ENCODE data around the gene LEMD1.
"Not testable (repeated sequence)": the region's sequence is repeated elsewhere in the genome, so short reads cannot be mapped to it uniquely, and the experiment has no call there.

Gene LEMD1

DNA sequence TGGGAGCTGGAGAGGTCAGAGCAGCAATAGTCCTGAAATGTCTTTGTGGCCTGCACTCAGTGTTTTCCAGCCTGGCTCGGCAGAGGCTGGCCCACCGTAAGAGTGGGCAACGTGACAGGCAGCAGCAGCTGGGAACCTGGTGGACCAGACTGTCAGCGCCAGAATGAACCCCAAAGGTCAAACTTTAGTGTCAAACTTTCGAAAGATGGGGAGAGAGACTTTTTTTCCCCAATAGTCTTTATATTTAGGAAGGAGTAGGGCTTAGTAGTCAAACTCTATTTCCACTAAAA lies 23.7 kb upstream of the LEMD1 start:
- DNase-seq = no peak

DNA sequence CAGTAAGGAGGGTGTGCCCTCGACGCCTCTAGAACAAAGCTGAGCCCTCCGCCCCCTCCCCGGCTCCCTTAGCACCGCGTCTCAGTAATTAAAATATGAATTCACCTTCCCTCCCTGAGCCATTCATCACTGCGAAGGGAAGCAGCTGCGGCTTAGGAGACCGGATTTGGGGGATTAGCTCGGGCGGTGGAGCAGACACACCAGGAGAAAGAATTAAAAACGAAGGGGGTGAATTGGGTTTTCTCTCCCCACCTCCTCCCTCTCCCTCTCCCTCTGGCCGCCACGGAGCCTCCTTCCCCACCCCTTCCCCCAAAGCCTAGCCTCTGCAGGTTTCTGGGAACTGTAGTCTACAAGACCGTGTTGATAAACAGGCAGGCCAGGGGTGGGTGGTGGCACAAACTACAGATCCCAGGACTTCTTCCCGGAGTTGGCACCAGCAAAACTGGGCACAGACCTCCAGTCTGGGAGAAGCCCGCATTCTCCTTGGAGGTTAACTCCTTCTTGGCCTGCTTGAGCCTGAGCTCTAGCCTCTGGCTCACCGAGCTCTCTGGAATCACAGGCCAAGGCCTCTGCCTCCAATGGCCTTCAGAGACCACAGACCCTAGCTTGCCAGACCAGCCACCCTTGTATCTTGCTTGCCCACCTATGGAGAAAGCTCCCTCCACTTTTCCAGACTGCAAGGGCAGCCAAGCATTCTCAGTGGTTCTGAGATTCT lies 23.2 kb upstream of the LEMD1 start:
- DNase-seq = no peak

DNA sequence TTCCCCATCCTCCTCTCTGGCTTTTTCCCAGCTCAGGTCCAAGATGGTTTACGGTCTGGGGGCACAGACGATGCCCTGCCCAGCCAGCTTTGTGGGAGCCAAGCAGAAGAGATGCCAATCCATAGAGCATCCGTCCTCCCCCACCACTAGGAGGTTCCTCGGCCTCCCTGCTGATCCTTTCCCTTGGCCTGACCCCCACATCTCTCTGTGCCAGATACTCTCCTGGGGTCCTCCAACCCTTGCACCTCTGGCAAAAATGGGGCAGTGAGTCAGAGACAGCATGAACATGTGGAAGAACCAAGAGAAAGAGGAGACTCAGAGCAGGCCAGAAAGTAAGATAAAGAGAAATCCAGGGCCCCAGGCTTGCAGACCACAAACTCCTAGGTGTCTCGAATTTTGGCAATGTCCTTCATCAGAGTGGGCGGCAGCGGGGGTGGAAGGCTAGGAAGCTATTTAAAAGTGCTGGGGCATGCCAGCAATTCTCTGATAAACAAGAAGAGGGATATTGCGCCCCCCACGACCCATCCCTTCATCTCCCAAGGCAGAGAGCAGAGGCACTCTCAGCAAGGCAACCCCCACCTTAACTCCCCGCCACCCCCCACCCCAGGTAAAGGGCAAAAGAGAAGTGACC lies 22.6 kb upstream of the LEMD1 start:
- no peak for DNase-seq

DNA sequence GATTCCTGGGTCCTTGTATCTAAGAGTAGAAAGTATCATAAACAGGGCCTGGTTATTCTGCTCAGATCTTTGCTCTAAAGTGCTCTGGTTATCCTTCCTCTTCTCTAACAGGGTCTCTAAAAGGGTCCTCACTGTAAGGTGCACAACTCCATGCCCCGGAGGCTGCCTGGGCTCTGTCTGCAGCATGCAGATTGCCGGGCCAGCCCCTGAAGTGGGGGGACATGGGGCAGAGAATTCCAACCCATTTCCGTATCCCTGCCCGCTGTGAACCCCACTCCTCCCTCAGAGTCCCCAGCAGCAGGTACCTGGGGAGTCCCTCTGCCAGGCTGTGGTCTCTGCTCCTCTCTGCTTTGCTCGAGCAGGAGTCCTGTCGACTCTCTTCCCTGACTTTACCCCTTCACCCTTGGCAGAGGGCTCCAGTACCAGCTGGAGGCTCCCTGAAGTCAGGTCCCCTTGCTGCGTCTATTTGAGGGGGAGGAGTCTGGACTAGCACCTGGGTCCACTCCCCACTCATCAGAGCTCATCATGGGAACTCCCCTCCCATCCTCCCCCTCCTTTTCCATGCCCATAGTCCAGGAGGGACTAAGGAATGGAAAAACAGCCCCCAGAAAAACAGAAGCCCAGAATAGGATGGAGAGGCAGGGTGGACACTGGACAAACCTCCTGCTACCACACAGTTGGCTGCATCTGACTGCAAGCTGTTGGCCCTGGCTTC lies 21.9 kb upstream of the LEMD1 start:
- no peak for DNase-seq

DNA sequence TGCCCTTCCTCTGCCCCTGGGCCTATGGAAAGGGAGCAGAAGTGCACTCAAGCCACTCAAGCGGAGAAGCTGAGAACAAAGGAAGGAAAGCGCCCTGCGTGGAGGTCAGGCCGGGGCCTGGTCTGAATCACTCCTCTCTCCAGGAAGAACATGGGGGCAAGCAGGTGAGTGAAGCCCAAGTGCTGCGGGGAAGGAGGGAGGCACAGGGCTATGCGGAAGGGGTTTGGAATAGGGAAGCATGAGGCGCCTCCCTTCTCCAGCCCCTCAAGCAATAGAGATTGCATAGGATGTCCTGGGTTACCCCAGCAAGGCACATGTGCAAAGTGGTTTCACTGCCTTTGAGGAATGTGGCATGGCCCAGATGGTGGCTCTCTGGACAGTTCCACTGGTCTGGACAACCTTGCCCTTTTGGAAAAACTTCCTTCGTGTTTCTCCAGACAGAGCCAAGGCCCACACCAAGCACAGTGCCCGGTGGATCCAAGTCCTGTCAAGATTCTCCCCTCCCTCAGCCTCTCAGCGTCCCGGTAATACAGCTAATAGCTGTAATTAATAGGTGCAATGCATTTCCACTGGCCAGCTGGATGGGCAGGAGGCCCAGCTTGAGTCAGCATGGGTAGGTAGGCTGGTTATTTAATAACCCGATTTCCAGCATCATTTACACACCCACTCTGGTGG lies 20.3 kb upstream of the LEMD1 start:
- no peak for DNase-seq

DNA sequence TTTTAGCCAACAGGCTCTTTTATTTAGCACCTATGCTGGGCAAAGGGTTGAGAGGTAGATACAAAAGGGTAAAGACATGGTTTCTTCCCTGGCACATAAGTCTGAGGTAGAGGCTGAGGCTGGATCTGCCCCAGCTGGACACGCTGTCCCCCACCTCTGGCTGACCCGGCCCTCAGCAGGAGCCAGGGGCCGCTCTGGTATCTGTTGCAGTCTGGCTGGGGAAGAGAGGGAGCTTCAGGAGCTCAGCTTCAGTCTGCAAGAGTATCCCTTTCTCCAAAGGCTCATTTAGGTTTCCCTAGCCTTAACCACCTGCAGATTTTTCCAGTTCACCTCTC lies 19.8 kb upstream of the LEMD1 start:
- DNase-seq = no peak

DNA sequence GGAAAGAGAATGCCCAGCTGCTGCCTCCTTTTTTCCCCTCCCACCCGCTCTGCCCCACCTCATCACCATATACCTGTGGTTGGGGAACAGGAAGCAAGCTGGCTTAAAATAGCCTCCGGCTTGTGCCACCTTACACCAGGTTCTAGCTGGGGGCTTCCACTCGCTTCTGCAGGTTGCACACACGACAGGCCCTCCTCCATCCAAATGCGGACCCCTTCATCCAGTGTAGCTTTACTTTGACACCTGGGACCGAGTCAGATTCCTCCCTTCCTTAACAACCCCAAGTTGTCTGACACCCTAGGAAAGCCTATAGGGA lies 19.4 kb upstream of the LEMD1 start:
- no peak for DNase-seq

DNA sequence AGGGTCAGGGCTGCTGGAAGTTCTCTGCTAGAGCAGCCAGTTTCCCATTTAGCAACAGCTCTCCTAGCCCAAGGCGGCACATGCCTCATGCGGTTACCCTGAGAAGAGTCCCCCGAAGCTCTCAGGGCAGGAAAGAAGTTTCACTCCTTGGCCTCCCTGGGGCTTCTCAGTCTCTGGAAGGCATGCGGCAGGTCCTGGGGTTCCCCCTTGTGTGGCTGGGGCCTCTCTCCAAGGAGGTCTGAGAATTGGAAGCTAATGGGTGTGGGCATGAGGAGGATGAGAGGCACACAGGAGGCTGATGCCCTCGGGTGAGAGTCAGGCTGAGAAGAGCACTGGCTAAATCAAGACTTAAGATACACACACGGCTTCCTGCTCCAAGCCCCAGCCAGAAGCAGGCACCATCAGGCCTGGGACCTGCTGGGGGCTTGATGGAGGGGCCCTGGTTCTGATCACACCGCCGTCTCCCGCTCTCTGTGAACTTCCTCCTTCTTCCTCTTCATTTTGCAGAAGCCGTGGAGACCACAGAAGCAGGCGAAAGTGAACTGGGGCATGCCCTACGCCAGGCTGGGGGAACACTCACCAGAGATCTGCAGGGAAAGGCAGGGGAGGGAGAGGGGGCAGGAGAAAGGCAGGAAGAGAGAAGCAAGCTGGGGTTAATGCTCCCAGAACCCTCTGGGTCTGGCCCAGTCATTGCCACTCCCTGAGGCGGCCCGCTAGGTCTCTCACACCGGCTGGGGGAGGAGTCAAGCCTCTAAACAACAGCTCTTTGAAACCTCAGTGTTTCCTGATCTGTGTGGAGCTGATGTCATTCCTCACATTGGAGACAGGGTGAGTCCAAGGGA lies 18.8 kb upstream of the LEMD1 start:
- peak; percentile 61 for DNase-seq

DNA sequence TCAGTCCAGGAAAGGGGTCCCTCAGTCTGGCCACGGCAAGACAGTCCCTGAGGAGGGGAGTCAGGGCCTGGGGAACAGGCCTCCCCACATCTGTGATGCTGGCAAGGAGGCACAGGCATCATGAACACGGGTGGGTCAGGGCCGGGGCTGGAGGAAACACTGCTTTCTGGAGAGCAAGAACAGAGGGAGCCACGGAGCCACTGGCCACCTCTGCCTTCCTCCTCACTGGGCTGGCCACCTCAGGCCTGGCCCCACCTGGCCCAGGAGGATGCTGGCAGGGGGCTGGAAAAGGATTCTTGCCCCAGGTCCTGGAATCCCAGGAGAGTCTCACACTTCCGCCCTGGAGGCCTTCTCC lies 18.2 kb upstream of the LEMD1 start:
- DNase-seq = no peak

DNA sequence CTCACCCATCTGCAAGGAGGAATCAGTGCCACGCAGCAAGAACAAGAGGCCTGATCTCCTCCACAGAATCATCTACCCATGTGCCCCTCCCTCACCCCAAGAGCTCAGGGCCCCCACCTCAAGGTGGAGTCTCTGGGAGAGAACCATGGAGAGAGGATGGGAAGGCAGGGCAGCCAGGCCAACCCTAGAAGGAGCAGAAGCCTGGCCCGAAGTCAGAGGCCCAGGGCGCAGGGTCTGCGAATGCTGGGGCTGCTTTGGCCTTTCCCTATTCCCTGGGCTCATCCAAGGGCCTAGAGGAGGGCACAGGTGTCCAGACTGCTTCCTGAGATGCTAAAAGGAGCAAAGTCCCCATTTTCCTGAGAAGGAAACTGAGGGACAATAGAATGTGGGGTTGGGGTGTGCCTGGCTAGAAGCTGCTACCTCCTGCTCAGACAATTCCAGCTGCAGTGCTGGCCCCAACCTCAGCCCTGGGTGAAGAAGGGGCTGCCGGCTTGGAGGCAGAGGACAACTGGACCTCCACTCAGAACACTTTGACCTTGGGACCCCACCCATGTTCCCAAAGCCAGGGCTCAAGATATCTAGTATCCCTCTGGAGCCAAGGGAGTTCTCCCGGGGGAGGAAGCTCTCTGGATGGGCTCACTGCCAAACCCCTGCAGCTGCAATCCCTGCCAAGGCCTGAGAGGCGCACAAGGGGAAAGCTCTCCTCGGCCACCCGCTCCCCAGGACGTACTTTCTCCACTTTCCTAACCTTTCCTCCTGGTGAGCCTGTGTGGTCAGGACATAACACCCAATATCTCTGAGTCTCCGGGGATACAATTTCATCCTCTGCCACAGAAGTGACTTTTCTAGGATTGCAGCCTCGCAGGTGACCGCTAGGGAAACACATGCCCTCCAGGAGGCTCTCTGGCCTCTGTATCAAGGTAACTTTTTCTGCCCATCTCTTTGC lies 16.6 kb upstream of the LEMD1 start:
- no peak for DNase-seq

DNA sequence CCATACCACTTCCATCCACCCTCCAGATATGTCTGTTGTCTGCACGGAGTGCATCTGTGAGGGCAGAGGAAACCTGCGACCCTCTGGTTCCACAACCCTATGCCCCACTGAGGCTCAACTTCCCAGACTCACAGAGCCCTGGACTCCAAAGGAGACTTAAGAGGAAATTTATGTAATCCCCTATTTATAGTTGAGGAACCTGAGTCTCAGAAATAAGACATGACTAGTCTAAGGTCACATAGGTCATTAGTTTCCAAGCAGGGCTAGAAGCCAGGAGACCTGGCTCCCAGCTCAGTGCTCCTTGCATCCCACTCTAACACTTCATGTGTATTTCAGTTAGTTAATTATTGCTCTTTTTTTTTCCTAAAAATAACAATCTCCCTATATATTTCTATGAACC lies 15.7 kb upstream of the LEMD1 start:
- DNase-seq = no peak

DNA sequence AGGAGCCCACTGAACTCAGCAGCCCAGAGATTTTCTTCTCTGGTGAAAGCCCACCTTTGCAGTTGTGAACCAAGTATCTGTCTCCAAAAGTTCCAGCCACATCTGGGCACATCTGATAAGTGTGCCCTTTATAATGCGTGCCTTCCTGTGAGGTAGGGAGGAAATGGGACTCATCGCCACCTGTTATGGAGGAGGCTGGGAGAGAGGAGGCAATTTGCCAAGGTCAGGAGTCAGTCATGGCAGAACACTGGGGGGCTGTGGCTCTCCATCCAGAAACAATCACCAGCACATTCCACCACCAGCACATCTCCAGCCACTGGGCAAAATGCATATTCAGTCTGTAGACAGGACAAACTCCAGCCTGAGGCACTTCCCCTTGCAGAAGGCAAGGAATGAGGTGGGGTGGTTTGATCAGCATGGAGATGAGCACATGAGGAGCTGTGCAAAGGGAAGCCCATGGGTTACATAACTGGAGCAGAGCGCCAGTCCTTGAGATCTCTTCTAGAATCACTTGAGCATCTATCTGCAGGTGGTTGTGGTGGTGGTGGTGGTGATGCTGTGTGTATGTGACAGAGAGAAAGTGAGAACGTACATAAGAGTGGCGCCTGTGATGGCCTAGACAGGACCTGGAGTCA lies 15.0 kb upstream of the LEMD1 start:
- no peak for DNase-seq

DNA sequence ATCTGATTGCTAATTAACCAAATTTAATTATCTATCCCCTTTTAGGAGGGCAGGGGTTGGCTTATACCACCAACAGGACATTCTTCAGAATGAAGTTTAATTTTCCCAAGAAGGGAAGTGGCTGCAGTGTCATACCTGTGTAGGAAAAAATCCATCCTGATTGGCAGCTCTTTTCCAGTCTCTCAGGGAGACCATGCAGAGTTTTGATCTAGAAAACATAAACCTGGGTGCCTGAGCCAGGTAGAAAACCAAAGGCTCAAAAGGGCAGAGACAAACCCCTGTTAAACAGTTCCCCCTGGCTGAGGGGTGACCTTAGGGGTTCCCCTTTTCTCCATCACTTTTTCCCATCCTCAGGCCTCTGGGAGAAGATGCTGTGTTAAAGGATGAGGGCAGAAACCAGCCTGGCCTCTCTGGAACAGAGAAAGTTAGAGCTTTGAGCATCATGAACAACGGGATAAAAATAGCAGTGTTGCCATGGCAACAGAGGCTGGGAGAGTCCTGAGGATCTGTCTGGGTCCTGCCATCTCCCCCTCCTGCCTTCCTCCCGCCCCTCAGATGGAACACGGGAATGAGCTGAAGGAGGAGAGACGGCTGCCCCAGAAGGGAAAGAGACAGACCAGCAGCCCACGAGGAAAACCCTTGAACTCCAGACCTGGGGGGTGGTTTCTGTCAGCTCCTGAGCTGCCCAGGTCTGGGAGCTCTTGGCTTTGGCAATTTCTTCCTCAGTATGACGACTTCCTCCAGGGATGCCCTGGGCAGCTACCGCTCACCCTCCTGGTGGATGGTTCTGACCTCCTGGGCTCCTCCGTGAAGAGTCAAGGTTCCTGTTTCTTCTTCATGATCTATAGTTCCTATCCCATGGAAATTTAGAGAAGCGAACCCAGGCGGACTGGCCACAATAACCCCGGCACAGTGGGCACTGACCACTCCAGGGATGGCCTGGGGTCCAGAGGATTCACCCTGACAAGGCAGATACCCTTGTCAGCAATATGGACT lies 14.0 kb upstream of the LEMD1 start:
- DNase-seq = no peak

DNA sequence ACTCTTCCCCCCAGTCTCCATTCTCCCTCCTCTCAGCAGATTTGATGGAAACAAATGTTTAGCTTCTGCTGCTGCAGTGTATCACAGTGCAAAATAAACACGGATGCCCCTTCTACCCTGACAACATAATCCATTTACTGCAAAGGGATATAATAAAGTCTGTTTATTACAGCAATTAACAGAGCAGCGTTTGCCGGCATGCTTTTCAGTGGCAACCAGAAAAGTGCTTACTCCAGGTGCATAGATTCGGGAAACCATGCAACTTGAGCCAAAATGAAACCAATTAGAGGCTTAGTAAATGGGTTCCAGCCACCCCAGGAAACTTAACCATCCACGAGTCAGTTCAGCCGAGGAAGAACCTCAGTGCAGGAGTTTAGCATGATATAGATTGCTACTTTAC lies 12.9 kb upstream of the LEMD1 start:
- DNase-seq = no peak

DNA sequence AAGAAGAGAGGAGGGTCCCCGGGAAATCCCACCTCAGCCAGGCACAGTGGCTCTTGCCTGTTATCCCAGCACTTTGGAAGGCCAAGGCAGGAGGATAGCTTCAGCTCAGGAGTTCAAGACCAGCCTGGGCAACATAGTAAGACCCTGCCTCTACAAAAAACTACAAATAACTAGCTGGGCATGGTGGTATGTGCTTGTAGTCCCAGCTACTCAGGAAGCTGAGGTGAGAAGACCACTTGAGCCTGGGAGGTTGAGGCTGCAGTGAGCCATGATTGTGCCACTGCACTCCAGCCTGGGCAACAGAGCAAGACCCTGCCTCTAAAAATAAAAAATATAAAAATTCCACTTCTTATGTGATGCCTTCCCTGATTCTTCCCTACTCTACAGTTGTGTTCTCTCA lies 10.8 kb upstream of the LEMD1 start:
- DNase-seq = not testable (repeated sequence)

DNA sequence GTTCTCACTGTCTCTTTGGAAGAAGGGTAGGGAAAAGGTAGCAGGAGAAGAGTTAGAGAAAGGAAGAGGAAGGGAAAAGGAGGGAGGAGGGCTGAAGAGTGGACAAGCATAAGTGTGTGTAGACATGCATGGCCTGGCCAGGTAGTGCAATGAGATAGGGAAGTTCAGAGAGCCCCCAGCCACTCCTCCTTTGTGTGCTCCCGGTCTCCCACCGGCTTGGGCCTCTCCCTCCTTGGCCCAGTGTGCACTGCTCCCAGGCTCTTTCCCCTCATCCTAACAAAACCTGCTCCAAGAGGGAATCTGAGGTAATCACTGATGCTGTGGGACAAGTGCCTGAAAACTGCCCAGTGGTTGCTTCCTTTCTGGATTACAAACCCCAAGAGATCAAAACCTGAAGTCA lies 10.3 kb upstream of the LEMD1 start:
- DNase-seq = no peak

DNA sequence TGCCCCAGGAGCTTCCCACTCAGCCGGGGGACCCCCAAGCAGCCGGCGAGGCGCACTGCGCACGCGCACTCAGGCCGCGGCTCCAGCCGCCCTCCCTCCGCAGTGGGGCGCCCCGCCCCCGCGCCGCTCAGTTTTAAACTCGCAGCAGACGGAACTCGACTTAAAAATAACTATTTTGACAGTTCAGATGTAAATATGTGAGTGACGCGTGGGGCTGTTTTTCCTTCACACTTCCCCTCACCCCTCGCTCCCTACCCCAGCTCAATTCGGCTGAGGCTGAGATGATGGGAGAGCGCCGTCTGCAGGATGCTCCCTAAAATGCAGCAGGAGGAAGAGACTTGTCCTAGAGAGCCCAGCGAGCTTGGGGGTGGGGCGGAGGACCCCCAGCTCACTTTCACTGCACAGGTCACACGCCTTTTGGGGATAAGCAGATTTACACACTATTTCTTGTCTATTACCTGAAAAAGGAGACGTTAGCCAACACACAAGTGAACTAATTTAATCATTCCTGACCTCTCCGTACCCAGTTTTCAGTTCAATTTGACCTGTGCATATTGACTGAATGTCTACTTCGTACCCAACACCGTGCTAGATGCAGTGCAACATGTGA lies 8.9 kb upstream of the LEMD1 start:
- DNase-seq = peak; percentile 71

DNA sequence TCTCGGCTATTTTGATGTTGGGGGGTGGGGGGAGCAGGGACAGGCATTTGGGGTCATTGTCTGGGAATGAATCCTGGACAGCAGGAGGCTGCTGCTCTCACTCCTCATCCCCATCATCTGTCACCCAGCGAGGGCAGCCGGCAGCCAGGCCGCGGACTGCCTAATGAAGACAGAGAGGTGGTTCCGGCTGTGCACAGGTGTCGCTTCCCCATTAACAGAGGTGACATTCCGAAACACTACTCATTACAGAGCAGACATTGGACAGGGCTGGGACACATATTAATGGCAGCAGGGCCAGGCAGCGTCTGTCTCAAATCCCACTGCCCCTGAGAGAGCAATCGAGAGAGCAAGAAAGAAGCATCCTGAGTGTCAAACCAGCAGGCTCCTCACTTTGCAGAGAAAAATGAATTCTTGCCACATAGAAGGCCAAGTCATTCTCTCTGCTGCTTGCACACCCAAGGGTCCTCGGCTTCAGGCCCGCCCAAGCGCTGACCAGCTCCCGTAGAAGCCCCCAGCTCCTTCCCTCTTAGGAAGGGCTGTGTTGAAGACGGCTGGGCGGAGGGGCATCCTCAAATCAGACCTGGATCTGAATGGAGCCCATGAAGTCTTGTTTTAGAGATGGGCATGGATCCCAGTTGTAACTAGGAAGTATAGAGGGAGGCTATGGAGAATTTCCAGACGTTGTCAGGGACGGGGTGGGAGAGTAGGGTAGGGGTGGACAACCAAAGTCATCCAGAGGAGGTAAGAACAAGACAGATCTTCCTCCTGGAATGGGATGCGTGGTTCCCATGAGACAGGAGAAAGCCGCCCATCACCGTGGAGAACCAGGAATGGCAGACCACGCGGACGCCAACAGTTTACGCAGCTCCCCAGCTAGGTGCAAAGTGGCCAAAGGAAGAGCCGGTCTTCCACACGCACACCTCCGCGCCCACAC lies 8.2 kb upstream of the LEMD1 start:
- no peak for DNase-seq
